ENCODE measurements around the gene RNASE3.
"Not testable (repeated sequence)": the region's sequence is repeated elsewhere in the genome, so short reads cannot be mapped to it uniquely, and the experiment has no call there.

The RNASE3 gene

GRCh38 chr14:20891126-20891825 is at the start of gene RNASE3:
TSS of gene RNASE3 (plus strand) at chr14:20891385. CDS start at chr14:20891687, 302 bp downstream.
- not testable (repeated sequence) for DNase-seq

- no peak for DNase-seq
Observed at GRCh38 chr14:20846560-20846959, 44.6 kb upstream of the RNASE3 start.

- no peak for DNase-seq
Observed at GRCh38 chr14:20848316-20848954, 42.8 kb upstream of the RNASE3 start.

GRCh38 chr14:20848955-20849570 is 42.1 kb upstream of the RNASE3 start:
- no peak for DNase-seq

- no peak for DNase-seq
Observed at GRCh38 chr14:20853042-20853441, 38.1 kb upstream of the RNASE3 start.

- peak; percentile 27 to 28 for DNase-seq
Observed at GRCh38 chr14:20855652-20856291, 35.4 kb upstream of the RNASE3 start.

- no peak for DNase-seq
Observed at GRCh38 chr14:20857207-20857606, 34.0 kb upstream of the RNASE3 start.

GRCh38 chr14:20857630-20858261 is 33.4 kb upstream of the RNASE3 start:
- DNase-seq, result peak; percentile 72 to 77

GRCh38 chr14:20866194-20866593 is 25.0 kb upstream of the RNASE3 start:
- DNase-seq, result no peak

GRCh38 chr14:20866963-20867362 is 24.2 kb upstream of the RNASE3 start:
- no peak for DNase-seq

- DNase-seq, result peak; percentile 89 to 91
Observed at GRCh38 chr14:20873370-20874177, 17.6 kb upstream of the RNASE3 start.

GRCh38 chr14:20877016-20877415 is 14.2 kb upstream of the RNASE3 start:
- DNase-seq, result no peak

GRCh38 chr14:20878695-20879094 is 12.5 kb upstream of the RNASE3 start:
- DNase-seq, result no peak

- DNase-seq, result not testable (repeated sequence)
Observed at GRCh38 chr14:20881229-20881628, 10.0 kb upstream of the RNASE3 start.

GRCh38 chr14:20882787-20883186 is 8.4 kb upstream of the RNASE3 start:
- not testable (repeated sequence) for DNase-seq

GRCh38 chr14:20888411-20888810 is 2.8 kb upstream of the RNASE3 start:
- DNase-seq, result not testable (repeated sequence)

GRCh38 chr14:20895322-20895721 is 4.1 kb downstream of the RNASE3 start:
- not testable (repeated sequence) for DNase-seq

GRCh38 chr14:20904393-20905029 is 13.3 kb downstream of the RNASE3 start:
- no peak for DNase-seq

GRCh38 chr14:20905676-20906075 is 14.5 kb downstream of the RNASE3 start:
- no peak for DNase-seq

GRCh38 chr14:20907214-20907613 is 16.0 kb downstream of the RNASE3 start:
- DNase-seq, result no peak

- DNase-seq, result not testable (repeated sequence)
Observed at GRCh38 chr14:20910822-20911221, 19.6 kb downstream of the RNASE3 start.

Measured in activated CD4-positive, alpha-beta T cell treated with anti-CD3 and anti-CD28 coated beads, Interleukin-2, amount 50 U/mL, for 48 hours (primary cell).